GM18873 (cell line): ENCODE measurements around the gene ITGA7.
A peak's percentile ranks its signal among the peaks of the same experiment; 100 is the strongest.

ENCODE experiments used
- ATAC-seq: cut with Tn5 transposase; IDR thresholded peaks from one replicate; pipeline ENCODE4 v1.9.1; 2021; ENCODE audit warnings: mild to moderate bottlenecking, moderate library complexity, moderate number of reproducible peaks; ENCODE audit not compliant: unreplicated experiment, low FRiP score

ITGA7 gene

DNA sequence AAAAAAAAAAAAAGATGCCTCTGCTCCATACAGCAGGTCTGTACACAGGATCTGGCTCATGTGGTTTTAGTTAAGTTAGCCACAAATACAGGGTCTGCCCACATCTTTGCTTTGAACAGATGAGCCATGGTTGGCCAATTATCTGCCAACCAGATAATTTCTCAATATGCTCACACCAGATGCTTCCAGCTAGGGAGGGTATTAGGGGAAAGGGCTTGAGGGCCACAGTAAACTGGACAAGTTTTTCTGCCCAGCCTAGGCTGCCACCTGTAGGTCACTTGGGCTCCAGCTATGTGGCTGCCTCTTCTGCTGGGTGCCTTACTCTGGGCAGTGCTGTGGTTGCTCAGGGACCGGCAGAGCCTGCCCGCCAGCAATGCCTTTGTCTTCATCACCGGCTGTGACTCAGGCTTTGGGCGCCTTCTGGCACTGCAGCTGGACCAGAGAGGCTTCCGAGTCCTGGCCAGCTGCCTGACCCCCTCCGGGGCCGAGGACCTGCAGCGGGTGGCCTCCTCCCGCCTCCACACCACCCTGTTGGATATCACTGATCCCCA, 13.3 kb upstream of the ITGA7 start:
- ATAC-seq: no peak

DNA sequence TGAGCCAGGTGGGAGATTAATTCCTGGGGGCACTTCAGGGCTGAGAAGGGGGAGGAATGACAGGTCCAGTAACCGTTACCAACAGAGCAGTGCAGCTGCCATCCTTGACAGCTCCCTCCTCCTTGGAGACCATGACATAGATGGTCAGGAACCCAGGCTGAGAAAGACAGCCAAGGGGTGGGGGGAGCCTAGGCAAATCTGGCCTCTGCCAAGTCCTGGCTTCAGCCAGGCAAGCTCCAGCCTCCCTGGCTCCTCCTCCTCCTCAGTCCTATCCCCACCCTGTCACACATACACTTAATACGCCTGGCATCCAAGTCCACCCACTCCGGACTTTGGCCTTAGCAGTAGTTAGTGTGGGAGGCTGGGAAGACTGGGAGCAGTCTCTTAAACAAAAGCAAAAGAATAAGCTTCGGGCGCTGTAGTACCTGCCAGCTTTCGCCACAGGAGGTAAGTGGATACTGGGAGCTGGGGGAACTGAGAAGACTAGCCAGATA, 12.4 kb upstream of the ITGA7 start, which contains the start of gene RDH5:
Gene RDH5, plus strand, starts transcription at position 323 of the 494 bp plus-strand sequence. CDS start 792 bp downstream, outside the sequence.
- ATAC-seq: no peak

GRCh38 chr12:55719371-55719770, 11.7 kb upstream of the ITGA7 start:
- ATAC-seq: no peak

DNA sequence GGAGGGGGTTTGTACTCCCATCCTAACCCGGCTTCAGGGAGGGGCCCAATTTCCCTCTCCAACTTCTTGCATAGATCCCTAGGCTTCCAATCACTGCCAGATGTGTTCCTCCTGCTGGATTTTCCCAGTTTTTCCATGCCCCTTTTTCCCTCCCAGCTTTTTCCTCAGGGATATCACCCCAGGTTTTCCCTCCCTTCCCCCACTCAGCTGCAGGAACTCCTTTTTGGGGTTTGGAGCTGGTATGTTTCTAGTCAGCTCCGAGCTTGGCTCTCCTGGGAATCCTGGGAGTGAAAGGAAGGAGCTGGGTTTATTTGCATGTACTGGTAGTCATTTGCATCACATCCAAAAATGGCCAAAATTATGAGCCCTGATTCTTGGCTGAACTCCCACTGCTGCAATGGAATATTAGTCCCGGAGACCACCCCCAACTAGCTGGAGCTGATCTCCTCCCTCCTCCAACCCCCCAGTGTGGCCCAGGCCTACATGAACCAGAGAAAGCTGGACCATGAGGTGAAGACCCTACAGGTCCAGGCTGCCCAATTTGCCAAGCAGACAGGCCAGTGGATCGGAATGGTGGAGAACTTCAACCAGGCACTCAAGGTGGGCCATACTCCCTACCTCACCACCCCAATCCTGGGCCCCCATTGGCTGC, 11.0 kb upstream of the ITGA7 start:
- ATAC-seq: no peak

- ATAC-seq: no peak
Measured at GRCh38 chr12:55718015-55718414, 10.3 kb upstream of the ITGA7 start.

- ATAC-seq: no peak
Measured at GRCh38 chr12:55717011-55718007, 9.6 kb upstream of the ITGA7 start.

GRCh38 chr12:55716582-55716957, 8.9 kb upstream of the ITGA7 start:
- ATAC-seq: no peak

GRCh38 chr12:55715833-55716581, 8.3 kb upstream of the ITGA7 start, which contains the start of gene BLOC1S1:
TSS of gene BLOC1S1 (plus strand) at chr12:55716046. CDS start at chr12:55716052, 6 bp downstream.
- peak; percentile 67 for ATAC-seq

DNA sequence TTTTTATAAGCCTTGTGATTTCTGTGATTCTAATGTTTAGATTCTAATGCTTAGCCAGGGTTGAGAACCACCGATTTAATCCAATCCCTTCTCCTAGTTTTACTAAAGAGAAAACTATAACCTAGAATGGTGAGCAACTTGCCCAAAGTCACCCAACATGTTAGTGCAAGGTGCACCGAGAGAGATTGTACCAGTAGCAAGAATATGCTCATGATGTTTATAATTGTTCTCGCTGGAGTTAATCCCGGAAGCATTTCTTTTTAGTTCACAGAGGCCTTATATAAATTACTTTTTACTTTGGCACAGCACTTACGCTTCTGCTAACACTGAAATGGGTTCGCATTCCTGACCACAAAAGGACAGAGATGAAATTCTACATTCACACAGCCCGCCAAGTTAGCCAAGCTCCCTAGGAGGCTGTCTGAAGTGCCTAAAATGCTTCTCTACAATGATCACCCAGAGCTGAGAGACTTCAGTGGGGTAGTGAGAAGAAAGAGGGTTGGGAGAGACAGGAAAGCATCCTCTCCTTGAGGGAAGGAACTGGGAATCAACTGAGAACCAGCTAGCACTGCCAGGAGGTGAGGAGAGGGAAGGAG, 7.6 kb upstream of the ITGA7 start:
- ATAC-seq: no peak

GRCh38 chr12:55713721-55714120, 6.0 kb upstream of the ITGA7 start:
- no peak for ATAC-seq

- no peak for ATAC-seq
Measured at GRCh38 chr12:55712700-55713415, 5.2 kb upstream of the ITGA7 start.

GRCh38 chr12:55711786-55712553, 4.3 kb upstream of the ITGA7 start:
- no peak for ATAC-seq

DNA sequence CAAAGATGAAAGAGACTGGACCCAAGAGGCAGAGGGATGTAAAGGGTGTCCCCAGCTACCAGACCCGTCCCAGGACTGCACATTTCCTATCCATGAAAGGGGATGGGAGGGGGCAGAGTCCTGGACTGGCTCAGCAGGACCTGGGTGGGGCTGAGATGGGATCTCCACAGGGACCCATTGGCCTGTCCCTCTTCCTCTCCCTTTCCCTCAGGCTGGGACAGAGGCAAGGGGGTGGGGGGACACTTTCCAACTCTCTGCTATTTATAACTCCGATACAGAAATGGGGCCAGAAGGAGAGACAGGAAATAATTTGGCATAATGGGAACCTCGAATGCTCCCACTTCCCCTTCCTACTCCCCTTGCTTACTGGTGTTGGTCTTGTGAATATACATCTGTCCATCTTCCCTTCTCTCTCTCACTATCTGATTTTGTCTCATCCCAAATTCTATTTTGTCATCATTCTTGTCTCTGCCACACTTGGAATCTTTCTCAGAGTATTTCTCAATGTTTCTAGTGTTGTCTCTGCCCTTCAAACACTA, 1.1 kb upstream of the ITGA7 start:
- ATAC-seq: no peak

- no peak for ATAC-seq
Measured at GRCh38 chr12:55707219-55707671, 459 bp downstream of the ITGA7 start.

- ATAC-seq: no peak
Measured at GRCh38 chr12:55706568-55707218, 1.0 kb downstream of the ITGA7 start.

DNA sequence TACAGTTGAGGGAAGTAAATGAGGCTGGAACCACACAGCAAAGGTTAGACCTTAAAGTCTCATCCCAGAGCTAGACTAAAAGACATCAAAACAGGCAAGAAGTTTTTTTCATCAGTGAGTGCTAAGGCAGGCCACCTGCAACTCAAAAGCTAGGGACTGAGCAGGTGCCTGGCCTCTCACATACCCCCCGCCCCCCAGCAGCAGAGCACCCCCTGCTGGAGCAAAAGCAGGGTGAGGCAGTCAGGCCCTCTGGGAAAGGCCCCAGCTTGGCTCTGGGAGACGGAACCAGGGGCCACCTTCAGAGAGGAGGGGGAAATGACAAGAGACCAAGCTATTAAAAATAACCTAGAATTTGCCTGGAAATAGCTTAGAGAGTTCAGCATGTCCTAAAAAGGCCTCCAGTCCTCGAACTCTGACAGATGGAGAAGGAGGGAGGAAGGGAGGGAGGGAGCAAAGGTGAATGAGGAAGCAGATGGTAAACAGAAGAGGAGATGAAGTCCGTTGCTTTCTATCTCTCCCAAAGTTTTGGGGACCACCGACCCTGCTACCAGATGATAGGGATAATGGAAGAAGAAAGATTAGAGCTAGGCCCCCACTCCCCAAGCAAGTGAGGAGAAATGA, 1.8 kb downstream of the ITGA7 start:
- no peak for ATAC-seq
